ENCODE measurements around the gene AKAP9. TPM values are rescaled to one million over a fixed set of nuclear protein-coding genes. Genes with fewer than 3 reads are reported as not detected.

The AKAP9 gene
- total RNA-seq, 2 experiments from 2014 or later: 25.3 to 25.4 TPM

DNA sequence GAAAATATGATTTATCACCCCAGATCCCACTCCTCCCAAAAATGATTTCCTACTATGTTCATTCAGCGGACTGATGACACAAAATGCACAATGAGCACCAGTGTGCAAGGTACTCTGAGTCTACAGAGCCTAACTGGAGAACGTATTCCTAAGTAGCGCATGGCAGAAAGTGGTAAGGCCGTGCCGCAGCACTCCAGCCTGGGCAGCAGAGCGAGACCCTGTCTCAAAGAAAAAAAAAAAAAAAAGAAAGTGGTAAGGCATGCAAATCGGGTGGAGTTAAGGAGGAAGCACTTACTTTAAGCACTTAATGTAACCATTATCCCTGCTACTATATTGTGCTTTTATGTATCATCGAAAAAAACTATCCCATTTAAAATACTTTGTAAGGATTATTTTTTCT, 168.2 kb downstream of the AKAP9 start:
- H3K4me3 Mint-ChIP-seq: no peak overlapping the region
- H3K4me1 Mint-ChIP-seq: no peaks in the 10 kb centered on the region
- peaks cover 21% of the 10 kb centered on the region for H3K36me3 Mint-ChIP-seq (ENCODE audit: low read depth)
- intact Hi-C loops (cut with DNase I, micrococcal nuclease): no loop called here
- no peak for ATAC-seq
- DNase-seq: no peak
- CTCF ChIA-PET: interaction anchor here (0.5 to 1.0 kb wide), 2 partner anchors 38 to 50 kb away, joined by 3 read pairs; no protein-coding TSS in a partner anchor
- no peak overlapping the region for H3K27ac Mint-ChIP-seq
- H3K27me3 Mint-ChIP-seq: no peaks in the 10 kb centered on the region
- POLR2A ChIA-PET: no interaction called here
- no peaks in the 10 kb centered on the region for H3K9me3 Mint-ChIP-seq (ENCODE audit: low read depth)

DNA sequence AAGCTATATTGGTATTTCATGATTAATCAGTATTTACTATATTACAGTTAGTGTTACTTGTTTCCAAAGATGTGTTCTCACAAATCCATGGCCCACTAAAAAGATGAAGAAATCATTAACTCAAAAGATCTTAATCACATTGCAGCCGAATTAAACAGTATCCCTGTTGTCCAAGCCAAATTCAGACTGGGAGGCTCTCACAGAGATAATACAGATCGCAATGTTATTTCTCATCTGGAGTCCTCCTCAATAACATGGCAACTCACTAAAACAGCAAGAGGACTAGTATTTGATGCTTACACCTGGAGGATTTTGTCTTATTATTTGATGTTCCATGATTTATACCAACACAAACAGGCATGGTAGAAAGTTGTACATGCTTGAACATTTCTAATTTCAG, 170.2 kb downstream of the AKAP9 start:
- Mint-ChIP-seq H3K4me3 (no peak overlapping the region), H3K9me3 (ENCODE audit: low read depth) (no peaks in the 10 kb centered on the region), H3K4me1 (no peaks in the 10 kb centered on the region), H3K27me3 (no peaks in the 10 kb centered on the region), H3K36me3 (ENCODE audit: low read depth) (peaks cover 27% of the 10 kb centered on the region), H3K27ac (no peak overlapping the region)
- intact Hi-C loops (cut with DNase I, micrococcal nuclease): no loop called here
- ChIA-PET POLR2A (no interaction called here), CTCF (interaction anchor here (0.6 kb wide), 1 partner anchor 726 kb away, joined by 3 read pairs; no protein-coding TSS in a partner anchor)
- DNase-seq: no peak
- no peak for ATAC-seq

- ChIA-PET POLR2A (no interaction called here), CTCF (interaction anchor here (1.5 kb wide), 1 partner anchor 17 kb away, joined by 4 read pairs; no protein-coding TSS in a partner anchor)
- no peaks in the 10 kb centered on the region for H3K9me3 Mint-ChIP-seq (ENCODE audit: low read depth)
- ATAC-seq (no peak), DNase-seq (no peak)
- intact Hi-C loops (cut with DNase I, micrococcal nuclease): no loop called here
- H3K4me1 Mint-ChIP-seq: no peaks in the 10 kb centered on the region
- H3K27ac Mint-ChIP-seq: no peak overlapping the region
- no peak overlapping the region for H3K4me3 Mint-ChIP-seq
- peaks cover 39% of the 10 kb centered on the region for H3K36me3 Mint-ChIP-seq (ENCODE audit: low read depth)
- H3K27me3 Mint-ChIP-seq: no peaks in the 10 kb centered on the region
Measured at GRCh38 chr7:92115821-92116220, 175.2 kb downstream of the AKAP9 start.

DNA sequence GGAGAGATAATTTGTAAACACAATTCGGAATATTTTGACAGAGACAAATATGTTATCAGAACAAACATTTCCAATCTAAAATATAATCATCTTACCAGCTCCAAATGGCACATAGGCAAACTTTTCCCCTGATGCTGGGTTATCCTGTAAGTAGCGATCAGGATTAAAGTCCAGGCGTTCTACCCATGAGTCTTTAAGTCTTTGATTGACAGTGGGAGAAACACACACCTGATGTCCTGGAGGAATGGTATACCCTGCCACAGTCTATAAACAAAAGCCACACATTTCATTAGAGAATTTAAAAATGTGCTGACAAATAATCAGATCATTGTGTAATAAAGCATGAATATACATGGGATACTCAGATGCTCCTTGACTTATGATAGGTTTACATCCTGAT, 176.3 kb downstream of the AKAP9 start:
- no peak overlapping the region for H3K4me3 Mint-ChIP-seq
- ChIA-PET POLR2A (no interaction called here), CTCF (interaction anchor here (1.5 kb wide), 1 partner anchor 16 kb away, joined by 4 read pairs; no protein-coding TSS in a partner anchor)
- no peak overlapping the region for H3K27ac Mint-ChIP-seq
- H3K36me3 Mint-ChIP-seq (ENCODE audit: low read depth): peaks cover 48% of the 10 kb centered on the region
- DNase-seq (no peak), ATAC-seq (no peak)
- H3K9me3 Mint-ChIP-seq (ENCODE audit: low read depth): peaks cover 1% of the 10 kb centered on the region
- intact Hi-C loops (cut with DNase I, micrococcal nuclease): no loop called here
- H3K27me3 Mint-ChIP-seq: no peaks in the 10 kb centered on the region
- H3K4me1 Mint-ChIP-seq: no peaks in the 10 kb centered on the region

DNA sequence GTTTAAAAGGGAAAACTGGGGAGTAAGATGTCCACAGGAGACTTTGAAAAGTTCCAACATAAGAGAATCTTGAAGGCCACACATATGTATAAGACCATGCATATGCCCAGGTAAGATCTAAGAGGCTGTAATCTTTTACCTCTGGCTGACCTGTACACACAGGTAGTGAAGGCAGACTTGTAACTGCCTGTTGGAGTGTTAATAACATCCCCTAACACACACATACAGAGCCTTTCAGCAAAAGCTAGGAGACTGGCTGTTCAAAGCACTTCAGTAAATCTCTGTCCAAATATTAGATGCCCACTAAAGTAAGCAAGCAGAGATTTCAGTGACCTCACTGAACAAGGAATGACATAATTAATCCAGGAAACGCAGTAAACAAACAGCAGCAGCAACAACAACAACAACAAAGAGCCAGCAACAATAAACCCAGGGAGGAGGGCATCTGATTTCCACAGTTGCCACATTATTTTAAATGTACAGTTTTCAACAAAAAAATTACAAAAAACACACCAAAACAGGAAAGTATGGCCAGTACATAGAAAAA, 178.6 kb downstream of the AKAP9 start:
- ChIA-PET CTCF (interaction anchor here (1.4 kb wide), 1 partner anchor 14 kb away, joined by 4 read pairs; no protein-coding TSS in a partner anchor), POLR2A (no interaction called here)
- ATAC-seq: no peak
- intact Hi-C loops (cut with DNase I, micrococcal nuclease): no loop called here
- H3K36me3 Mint-ChIP-seq (ENCODE audit: low read depth): peaks cover 61% of the 10 kb centered on the region
- DNase-seq: no peak
- no peaks in the 10 kb centered on the region for H3K27me3 Mint-ChIP-seq
- H3K27ac Mint-ChIP-seq: no peak overlapping the region
- no peaks in the 10 kb centered on the region for H3K4me1 Mint-ChIP-seq
- H3K9me3 Mint-ChIP-seq (ENCODE audit: low read depth): peaks cover 7% of the 10 kb centered on the region
- no peak overlapping the region for H3K4me3 Mint-ChIP-seq

DNA sequence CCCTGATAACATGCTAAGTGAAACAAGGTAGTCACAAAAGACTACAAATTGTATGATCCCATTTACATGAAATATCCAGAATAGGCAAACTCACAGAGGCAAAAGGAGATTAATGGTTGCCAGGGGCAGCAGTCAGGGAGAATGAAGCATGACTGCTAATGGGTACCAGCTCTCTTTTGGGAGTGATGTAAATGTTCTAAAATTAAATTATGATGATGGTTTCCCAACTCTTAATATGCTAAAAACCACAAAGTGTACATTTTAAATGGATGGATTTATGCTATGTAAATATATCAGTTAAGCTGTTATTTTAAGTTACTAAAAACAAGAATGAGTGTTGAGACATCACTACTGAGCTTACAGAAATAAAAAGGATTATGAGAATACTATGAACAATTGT, 181.0 kb downstream of the AKAP9 start:
- no peaks in the 10 kb centered on the region for H3K27me3 Mint-ChIP-seq
- ChIA-PET CTCF (no interaction called here), POLR2A (no interaction called here)
- intact Hi-C loops (cut with DNase I, micrococcal nuclease): no loop called here
- ATAC-seq: no peak
- H3K4me3 Mint-ChIP-seq: no peak overlapping the region
- peaks cover 7% of the 10 kb centered on the region for H3K9me3 Mint-ChIP-seq (ENCODE audit: low read depth)
- H3K27ac Mint-ChIP-seq: no peak overlapping the region
- DNase-seq: no peak
- H3K4me1 Mint-ChIP-seq: no peaks in the 10 kb centered on the region
- peaks cover 60% of the 10 kb centered on the region for H3K36me3 Mint-ChIP-seq (ENCODE audit: low read depth)

DNA sequence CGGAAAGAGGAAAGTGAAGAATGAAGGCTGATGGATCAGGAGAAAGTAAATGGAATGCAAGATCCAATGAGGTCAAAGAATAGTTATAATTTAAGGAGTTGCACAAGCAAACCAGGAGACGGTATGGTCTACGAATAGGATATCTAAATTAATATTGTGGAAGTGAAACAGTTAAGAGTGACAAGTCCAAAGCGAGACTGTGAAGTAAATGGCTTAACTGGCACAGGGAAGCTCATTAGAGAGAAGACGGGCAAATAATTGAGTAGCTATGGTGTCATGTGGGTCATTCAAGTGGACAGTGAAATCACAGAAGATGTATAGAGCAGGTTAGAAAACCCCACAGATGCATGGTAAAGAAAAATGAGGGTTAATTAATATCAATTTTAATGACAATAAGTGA, 190.4 kb downstream of the AKAP9 start:
- ATAC-seq: no peak
- intact Hi-C loops (cut with DNase I, micrococcal nuclease): loop anchor here (5.0 to 10.0 kb wide), 2 partner anchors 249 to 1874 kb away; partner anchors contain the start of genes BET1 (in 1 of the 2) and MTERF1 (in 1 of the 2)
- Mint-ChIP-seq H3K4me1 (peaks cover 20% of the 10 kb centered on the region), H3K27ac (no peak overlapping the region), H3K27me3 (no peaks in the 10 kb centered on the region), H3K9me3 (ENCODE audit: low read depth) (no peaks in the 10 kb centered on the region), H3K36me3 (ENCODE audit: low read depth) (peaks cover 37% of the 10 kb centered on the region), H3K4me3 (no peak overlapping the region)
- DNase-seq: no peak
- ChIA-PET CTCF (no interaction called here), POLR2A (no interaction called here)

GRCh38 chr7:92131764-92132330, 191.2 kb downstream of the AKAP9 start:
- ATAC-seq (no peak), DNase-seq (no peak)
- peaks cover 20% of the 10 kb centered on the region for H3K4me1 Mint-ChIP-seq
- H3K9me3 Mint-ChIP-seq (ENCODE audit: low read depth): no peaks in the 10 kb centered on the region
- peaks cover 32% of the 10 kb centered on the region for H3K36me3 Mint-ChIP-seq (ENCODE audit: low read depth)
- H3K4me3 Mint-ChIP-seq: no peak overlapping the region
- H3K27ac Mint-ChIP-seq: no peak overlapping the region
- POLR2A ChIA-PET: interaction anchor here (0.9 kb wide), 1 partner anchor 316 kb away, joined by 3 read pairs; the partner anchor contains the start of gene GATAD1
- CTCF ChIA-PET: interaction anchor here (0.7 to 1.0 kb wide), 2 partner anchors 214 to 302 kb away, joined by 3 to 4 read pairs; no protein-coding TSS in a partner anchor
- H3K27me3 Mint-ChIP-seq: no peaks in the 10 kb centered on the region
- intact Hi-C loops (cut with DNase I, micrococcal nuclease): loop anchor here (5.0 to 10.0 kb wide), 2 partner anchors 250 to 1873 kb away; partner anchors contain the start of genes BET1 (in 1 of the 2) and MTERF1 (in 1 of the 2)

- ATAC-seq: peak; percentile 8
- no peaks in the 10 kb centered on the region for H3K9me3 Mint-ChIP-seq (ENCODE audit: low read depth)
- ChIA-PET CTCF (interaction anchor here (0.7 to 2.7 kb wide), 10 partner anchors 12 to 314 kb away, joined by 3 to 13 read pairs (median 3); partner anchors contain the start of genes GATAD1 and LRRD1), POLR2A (interaction anchor here (0.6 to 1.1 kb wide), 5 partner anchors 20 to 396 kb away, joined by 3 to 5 read pairs (median 4); partner anchors contain the start of genes ANKIB1, GATAD1, KRIT1 and RBM48)
- no peak for DNase-seq
- peak overlapping the region; percentile 99 for H3K27ac Mint-ChIP-seq
- H3K4me3 Mint-ChIP-seq: peak overlapping the region; percentile 98
- H3K4me1 Mint-ChIP-seq: peaks cover 20% of the 10 kb centered on the region
- intact Hi-C loops (cut with DNase I, micrococcal nuclease): loop anchor here (5.0 to 10.0 kb wide), 2 partner anchors 251 to 1872 kb away; partner anchors contain the start of genes BET1 (in 1 of the 2) and MTERF1 (in 1 of the 2)
- H3K36me3 Mint-ChIP-seq (ENCODE audit: low read depth): peaks cover 21% of the 10 kb centered on the region
- no peaks in the 10 kb centered on the region for H3K27me3 Mint-ChIP-seq
Measured at GRCh38 chr7:92133133-92133736, 192.6 kb downstream of the AKAP9 start.

DNA sequence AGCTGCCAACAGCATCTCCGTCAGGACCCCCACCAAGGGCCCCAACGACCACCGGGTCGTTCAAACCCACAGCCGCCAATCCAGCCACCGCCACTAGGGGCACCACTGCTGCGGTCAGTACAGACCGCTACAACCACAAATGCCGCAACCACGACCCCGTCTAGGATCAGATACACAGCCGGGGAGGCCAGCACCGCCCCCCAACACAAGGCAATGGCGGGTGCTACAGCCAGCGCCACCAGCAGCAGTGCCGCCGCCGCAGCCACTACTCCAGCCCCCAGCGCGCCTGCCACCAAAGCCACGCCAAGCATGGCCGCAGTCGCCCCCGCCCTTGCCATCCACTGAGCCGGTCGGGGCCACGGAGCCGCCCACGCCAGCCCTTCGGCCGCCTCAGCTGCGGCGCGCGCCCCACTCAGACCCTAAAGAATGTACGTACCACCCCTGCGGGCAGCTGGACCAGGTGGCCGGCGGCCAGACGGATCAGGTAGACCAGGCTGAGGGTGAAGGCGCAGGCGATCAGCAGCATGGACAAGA, 193.1 kb downstream of the AKAP9 start:
- ChIA-PET POLR2A (interaction anchor here (1.8 kb wide), 1 partner anchor 112 kb away, joined by 7 read pairs; the partner anchor contains the start of genes ANKIB1 and KRIT1), CTCF (interaction anchor here (0.7 to 2.7 kb wide), 8 partner anchors 9 to 395 kb away, joined by 3 to 13 read pairs (median 4); partner anchors contain the start of genes GATAD1 and RBM48)
- DNase-seq (peak; percentile 77), ATAC-seq (peak; percentile 11)
- no peaks in the 10 kb centered on the region for H3K27me3 Mint-ChIP-seq
- H3K27ac Mint-ChIP-seq: peak overlapping the region; percentile 99
- peak overlapping the region; percentile 98 for H3K4me3 Mint-ChIP-seq
- H3K4me1 Mint-ChIP-seq: peaks cover 20% of the 10 kb centered on the region
- H3K36me3 Mint-ChIP-seq (ENCODE audit: low read depth): peaks cover 19% of the 10 kb centered on the region
- intact Hi-C loops (cut with DNase I, micrococcal nuclease): loop anchor here (1.0 to 10.0 kb wide), 11 partner anchors 45 to 1871 kb away; partner anchors contain the start of genes AKAP9 (in 2 of the 2), ANKIB1 (in 2 of the 2), GATAD1 (in 2 of the 2) and KRIT1 (in 2 of the 2)
- H3K9me3 Mint-ChIP-seq (ENCODE audit: low read depth): no peaks in the 10 kb centered on the region

Data from activated CD4-positive, alpha-beta T cell treated with anti-CD3 and anti-CD28 coated beads for 36 hours (primary cell).